Smooth muscle cell (in vitro differentiated cells): Measurements from ENCODE around the gene NDUFAF5. TPM values are rescaled to one million over a fixed set of nuclear protein-coding genes. Genes with fewer than 3 reads are reported as not detected.

ENCODE experiments used
- DNase-seq: peaks from one replicate; lab custom pipeline; 2025; ENCODE audit not compliant: unreplicated experiment; lab: John Stamatoyannopoulos, UW
- H2AFZ ChIP-seq: fragments of 200-600 bp; sonication (generic); 2 replicates; pipeline ENCODE4 v1.6.0; 2016; ENCODE audit warnings: antibody characterized with exemption, low read depth, mild to moderate bottlenecking
- H3F3A ChIP-seq: fragments of 200-600 bp; sonication (generic); 2 replicates; pipeline ENCODE4 v1.6.0; 2017; ENCODE audit warnings: antibody characterized with exemption, low read depth
- H3K27ac ChIP-seq: fragments of 200-600 bp; sonication (generic); 2 replicates; pipeline ENCODE4 v1.5.1; 2016; ENCODE audit warnings: low read depth, mild to moderate bottlenecking
- H3K27me3 ChIP-seq: fragments of 200-600 bp; sonication (generic); 2 replicates; pipeline ENCODE4 v1.6.1; 2016; ENCODE audit warnings: low read depth, mild to moderate bottlenecking
- H3K36me3 ChIP-seq: fragments of 200-600 bp; sonication (generic); 2 replicates; pipeline ENCODE4 v1.5.1; 2016; ENCODE audit warnings: low read depth
- H3K4me1 ChIP-seq: fragments of 200-600 bp; sonication (generic); 2 replicates; pipeline ENCODE4 v1.5.1; 2016; ENCODE audit warnings: low read depth
- H3K4me2 ChIP-seq: fragments of 200-600 bp; sonication (generic); 2 replicates; pipeline ENCODE4 v1.6.0; 2016; ENCODE audit warnings: mild to moderate bottlenecking
- H3K4me3 ChIP-seq: fragments of 200-600 bp; sonication (generic); 2 replicates; pipeline ENCODE4 v1.5.1; 2016; ENCODE audit warnings: mild to moderate bottlenecking
- H3K79me2 ChIP-seq: fragments of 200-600 bp; sonication (generic); 2 replicates; pipeline ENCODE4 v1.6.0; 2016; ENCODE audit warnings: low read depth, mild to moderate bottlenecking
- H3K9ac ChIP-seq: fragments of 200-600 bp; sonication (generic); 2 replicates; pipeline ENCODE4 v1.6.0; 2016; ENCODE audit warnings: low read depth
- H3K9me3 ChIP-seq: fragments of 200-600 bp; sonication (generic); replicated peaks from 2 replicates; pipeline ENCODE4 v1.5.1; 2016; ENCODE audit warnings: low read depth
- H4K20me1 ChIP-seq: fragments of 200-600 bp; sonication (generic); 2 replicates; pipeline ENCODE4 v1.6.0; 2016; ENCODE audit warnings: low read depth
- CTCF ChIP-seq: fragments of 200-600 bp; sonication (generic); IDR thresholded peaks from 2 replicates; pipeline ENCODE4 v1.5.1; 2017; ENCODE audit warnings: borderline replicate concordance, mild to moderate bottlenecking, antibody characterized with exemption; ENCODE audit not compliant: insufficient read depth, poor library complexity, severe bottlenecking
- WGBS: methylation state at CpG from one replicate; pipeline ENCODE4 v1.1.7; 2016; ENCODE audit warnings: low lambda C conversion rate; 5-methylcytosine and 5-hydroxymethylcytosine counted together
- polyA plus RNA-seq: library from polyadenylated mRNA; unstranded; fragments of >200 nt; fragmentation: Nextera tagmentation; extraction: Ambion mirVana; gene quantifications from 2 replicates; pipeline ENCODE4 v1.2.1, GENCODE V29; 2016
- total RNA-seq: library from RNA; depleted of rRNA; stranded (reverse); fragments of >200 nt; gene quantifications from 2 replicates; pipeline ENCODE4 v1.2.3, GENCODE V29; 2014

NDUFAF5 gene
- total and polyA plus RNA-seq, 2 experiments from 2014 or later = 15.1 to 23.7 TPM

GRCh38 chr20:13790708-13791107 lies 5.9 kb downstream of the NDUFAF5 start:
- peaks cover 24% of the 10 kb centered on the region for H4K20me1 ChIP-seq
- H2AFZ ChIP-seq = no peak overlapping the region
- H3K9ac ChIP-seq = no peak overlapping the region
- peaks cover 9% of the 10 kb centered on the region for H3K4me1 ChIP-seq
- WGBS = 91% methylated on average over 2 of the region's 2 CpGs
- H3K27me3 ChIP-seq = no peaks in the 10 kb centered on the region
- no peaks in the 10 kb centered on the region for H3K9me3 ChIP-seq
- H3K79me2 ChIP-seq = peaks cover 33% of the 10 kb centered on the region
- no peak for TF ChIP-seq CTCF
- no peak overlapping the region for H3K4me2 ChIP-seq
- peaks cover 23% of the 10 kb centered on the region for H3K36me3 ChIP-seq
- H3K27ac ChIP-seq = no peak overlapping the region
- no peak for DNase-seq
- no peaks in the 10 kb centered on the region for H3F3A ChIP-seq
- H3K4me3 ChIP-seq = no peak overlapping the region

GRCh38 chr20:13791540-13792459 lies 7.0 kb downstream of the NDUFAF5 start:
- Histone ChIP-seq H4K20me1 (peaks cover 16% of the 10 kb centered on the region), H3K36me3 (peaks cover 29% of the 10 kb centered on the region)

GRCh38 chr20:13793001-13793400 lies 8.2 kb downstream of the NDUFAF5 start:
- H3K36me3 ChIP-seq = peaks cover 30% of the 10 kb centered on the region
- H3K4me3 ChIP-seq = no peak overlapping the region
- DNase-seq = no peak
- peaks cover 10% of the 10 kb centered on the region for H3K79me2 ChIP-seq
- H3K4me2 ChIP-seq = no peak overlapping the region
- no peak overlapping the region for H2AFZ ChIP-seq
- H3K27ac ChIP-seq = no peak overlapping the region
- no peaks in the 10 kb centered on the region for H3K4me1 ChIP-seq
- no peaks in the 10 kb centered on the region for H3K27me3 ChIP-seq
- WGBS = 100% methylated on average over 1 of the region's 1 CpG
- H3F3A ChIP-seq = no peaks in the 10 kb centered on the region
- H4K20me1 ChIP-seq = peaks cover 14% of the 10 kb centered on the region
- no peak for TF ChIP-seq CTCF
- no peak overlapping the region for H3K9ac ChIP-seq
- no peaks in the 10 kb centered on the region for H3K9me3 ChIP-seq

More at GRCh38 chr20:13791540-13792459, 7.0 kb downstream of the NDUFAF5 start:
- Histone ChIP-seq H3F3A (no peaks in the 10 kb centered on the region), H3K4me2 (no peak overlapping the region), H2AFZ (no peak overlapping the region), H3K4me1 (no peaks in the 10 kb centered on the region), H3K9ac (no peak overlapping the region), H3K9me3 (no peaks in the 10 kb centered on the region), H3K27me3 (no peaks in the 10 kb centered on the region), H3K79me2 (peaks cover 22% of the 10 kb centered on the region), H3K27ac (no peak overlapping the region), H3K4me3 (no peak overlapping the region)
- no peak for TF ChIP-seq CTCF
- 97% methylated on average over 2 of the region's 2 CpGs for WGBS
- no peak for DNase-seq
